ENCODE results near the gene RPL27A. TPM values are rescaled to one million over a fixed set of nuclear protein-coding genes. Genes with fewer than 3 reads are reported as not detected.

RPL27A gene
- total RNA-seq, 3 donors from 2014 or later (not counting 1 experiment from before 2014, with no cell fraction given): 672 to 1,208 (median 807) TPM

DNA sequence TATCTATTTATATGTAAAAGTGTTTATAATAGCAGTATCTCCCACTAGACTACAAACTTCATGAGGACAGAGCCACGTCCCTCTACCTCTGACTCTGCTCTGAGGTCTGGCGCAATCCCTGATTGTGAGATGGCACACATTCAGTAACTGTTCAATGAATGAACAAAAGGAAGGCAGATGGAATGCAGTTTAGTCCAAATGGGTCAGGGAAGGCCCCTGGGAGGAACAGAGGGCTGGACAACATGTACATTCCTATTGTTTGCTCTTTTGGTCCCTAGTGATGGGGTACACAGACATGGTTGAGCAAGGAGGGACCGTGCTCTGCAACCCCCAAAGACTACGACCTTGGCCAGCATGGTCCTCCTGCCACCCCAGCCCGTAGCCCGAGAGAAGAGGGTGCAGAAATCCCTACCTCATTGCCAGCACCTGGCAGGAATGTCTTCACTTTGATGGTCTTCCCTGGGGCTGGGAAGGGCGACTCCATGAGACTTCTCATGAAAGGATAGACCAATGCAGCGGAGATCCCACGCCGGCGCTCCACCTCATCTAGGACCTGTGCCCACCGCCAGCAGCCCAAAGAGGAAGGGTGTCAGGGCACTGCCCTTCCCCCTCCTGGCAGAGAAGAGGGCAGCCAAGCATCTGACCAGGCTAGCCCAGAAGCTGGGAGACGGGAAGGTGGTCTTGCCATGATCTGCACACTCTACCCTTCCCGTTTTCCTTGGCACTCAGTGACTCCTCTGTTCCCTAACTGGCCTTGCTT is 24.3 kb downstream of the RPL27A start:
- no peak overlapping the region for H3K27ac ChIP-seq (ENCODE audit: low read length)
- no peaks in the 10 kb centered on the region for H3K9me3 ChIP-seq (ENCODE audit: control insufficient read depth, insufficient read depth, low read length)
- ATAC-seq (no peak), DNase-seq (no peak)
- WGBS (ENCODE audit: insufficient coverage): 92% methylated on average over 14 of the region's 14 CpGs
- no peaks in the 10 kb centered on the region for H3K9me3 Mint-ChIP-seq
- H3K4me1 Mint-ChIP-seq: peaks cover 0 to 10% of the 10 kb centered on the region in 2 donors
- no peak overlapping the region for H3K4me3 Mint-ChIP-seq
- intact Hi-C loops (cut with micrococcal nuclease): no loop called here
- H3K27ac Mint-ChIP-seq: no peak overlapping the region
- H3K27me3 ChIP-seq (ENCODE audit: control insufficient read depth, insufficient read depth, low read length): no peaks in the 10 kb centered on the region
- no peaks in the 10 kb centered on the region for H3K36me3 Mint-ChIP-seq
- H3K27me3 Mint-ChIP-seq (ENCODE audit: low read depth in 2 of 2): peaks cover 0 to 2% of the 10 kb centered on the region in 2 donors
- no peak overlapping the region for H3K4me3 ChIP-seq (ENCODE audit: low read length)
- no peaks in the 10 kb centered on the region for H3K4me1 ChIP-seq (ENCODE audit: control insufficient read depth, insufficient read depth, low read length)
- no peaks in the 10 kb centered on the region for H3K36me3 ChIP-seq (ENCODE audit: control insufficient read depth, insufficient read depth, low read length)
- TF ChIP-seq CTCF (IDR thresholded peaks at IDR 0.05): no peak

- no peak for TF ChIP-seq CTCF (IDR thresholded peaks at IDR 0.05)
- Histone ChIP-seq H3K4me1 (ENCODE audit: control insufficient read depth, insufficient read depth, low read length) (no peaks in the 10 kb centered on the region), H3K4me3 (ENCODE audit: low read length) (no peak overlapping the region), H3K27ac (ENCODE audit: low read length) (no peak overlapping the region), H3K9me3 (ENCODE audit: control insufficient read depth, insufficient read depth, low read length) (no peaks in the 10 kb centered on the region), H3K36me3 (ENCODE audit: control insufficient read depth, insufficient read depth, low read length) (no peaks in the 10 kb centered on the region), H3K27me3 (ENCODE audit: control insufficient read depth, insufficient read depth, low read length) (no peaks in the 10 kb centered on the region)
- intact Hi-C loops (cut with micrococcal nuclease): no loop called here
- H3K4me1 Mint-ChIP-seq: peaks cover 0 to 5% of the 10 kb centered on the region in 2 donors
- no peak overlapping the region for H3K27ac Mint-ChIP-seq
- 95% methylated on average over 10 of the region's 10 CpGs for WGBS (ENCODE audit: insufficient coverage)
- H3K9me3 Mint-ChIP-seq: no peaks in the 10 kb centered on the region
- H3K27me3 Mint-ChIP-seq (ENCODE audit: low read depth in 2 of 2): peaks cover 0 to 2% of the 10 kb centered on the region in 2 donors
- DNase-seq (no peak), ATAC-seq (no peak)
- no peaks in the 10 kb centered on the region for H3K36me3 Mint-ChIP-seq
- no peak overlapping the region for H3K4me3 Mint-ChIP-seq
These were observed 25.1 kb downstream of the RPL27A start for GRCh38 chr11:8707541-8708191.

GRCh38 chr11:8709002-8709672 is 26.5 kb downstream of the RPL27A start:
- ATAC-seq (no peak), DNase-seq (no peak)
- H3K27ac ChIP-seq (ENCODE audit: low read length): no peak overlapping the region
- no peaks in the 10 kb centered on the region for H3K36me3 Mint-ChIP-seq
- no peaks in the 10 kb centered on the region for H3K9me3 Mint-ChIP-seq
- H3K4me3 ChIP-seq (ENCODE audit: low read length): no peak overlapping the region
- H3K27me3 Mint-ChIP-seq (ENCODE audit: low read depth in 2 of 2): peaks cover 0 to 2% of the 10 kb centered on the region in 2 donors
- H3K27me3 ChIP-seq (ENCODE audit: control insufficient read depth, insufficient read depth, low read length): no peaks in the 10 kb centered on the region
- no peak for TF ChIP-seq CTCF (IDR thresholded peaks at IDR 0.05)
- no peak overlapping the region for H3K27ac Mint-ChIP-seq
- WGBS (ENCODE audit: insufficient coverage): 87% methylated on average over 11 of the region's 12 CpGs
- H3K4me1 ChIP-seq (ENCODE audit: control insufficient read depth, insufficient read depth, low read length): no peaks in the 10 kb centered on the region
- no peaks in the 10 kb centered on the region for H3K36me3 ChIP-seq (ENCODE audit: control insufficient read depth, insufficient read depth, low read length)
- H3K9me3 ChIP-seq (ENCODE audit: control insufficient read depth, insufficient read depth, low read length): no peaks in the 10 kb centered on the region
- H3K4me1 Mint-ChIP-seq: peaks cover 0 to 5% of the 10 kb centered on the region in 2 donors
- intact Hi-C loops (cut with micrococcal nuclease): no loop called here
- no peak overlapping the region for H3K4me3 Mint-ChIP-seq

Measured in natural killer cell (primary cell).